ENCODE measurements around the gene DOCK10.

The DOCK10 gene

GRCh38 chr2:224869601-224870233 lies 172.6 kb downstream of the DOCK10 start:
- DNase-seq: no peak

GRCh38 chr2:224865016-224865415 lies 177.3 kb downstream of the DOCK10 start:
- no peak for DNase-seq

- DNase-seq: no peak
These were observed 181.0 kb downstream of the DOCK10 start for GRCh38 chr2:224861266-224861665.

GRCh38 chr2:224860786-224861185 lies 181.5 kb downstream of the DOCK10 start:
- no peak for DNase-seq

GRCh38 chr2:224851811-224852210 lies 190.5 kb downstream of the DOCK10 start:
- DNase-seq: no peak

- no peak for DNase-seq
These were observed 192.2 kb downstream of the DOCK10 start for GRCh38 chr2:224850081-224850480.

GRCh38 chr2:224849264-224849663 lies 193.0 kb downstream of the DOCK10 start:
- no peak for DNase-seq

- peak; percentile 25 for DNase-seq
These were observed 194.1 kb downstream of the DOCK10 start for GRCh38 chr2:224847961-224848850.

- DNase-seq: no peak
These were observed 194.9 kb downstream of the DOCK10 start for GRCh38 chr2:224847381-224847780.

GRCh38 chr2:224846686-224847085 lies 195.6 kb downstream of the DOCK10 start:
- DNase-seq: no peak

GRCh38 chr2:224846161-224846560 lies 196.1 kb downstream of the DOCK10 start:
- DNase-seq: no peak

GRCh38 chr2:224843141-224843540 lies 199.1 kb downstream of the DOCK10 start:
- DNase-seq: no peak

- no peak for DNase-seq
These were observed 200.4 kb downstream of the DOCK10 start for GRCh38 chr2:224841910-224842309.

- DNase-seq: no peak
These were observed 203.9 kb downstream of the DOCK10 start for GRCh38 chr2:224838335-224838734.

- no peak for DNase-seq
These were observed 204.7 kb downstream of the DOCK10 start for GRCh38 chr2:224837558-224837957.

GRCh38 chr2:224837066-224837465 lies 205.2 kb downstream of the DOCK10 start:
- DNase-seq: no peak

- DNase-seq: no peak
These were observed 206.0 kb downstream of the DOCK10 start for GRCh38 chr2:224836263-224836662.

GRCh38 chr2:224835405-224835804 lies 206.9 kb downstream of the DOCK10 start:
- no peak for DNase-seq

GRCh38 chr2:224833986-224834385 lies 208.3 kb downstream of the DOCK10 start:
- no peak for DNase-seq

GRCh38 chr2:224832207-224832606 lies 210.1 kb downstream of the DOCK10 start:
- DNase-seq: no peak

- no peak for DNase-seq
These were observed 210.7 kb downstream of the DOCK10 start for GRCh38 chr2:224831530-224831929.

- no peak for DNase-seq
These were observed 221.8 kb downstream of the DOCK10 start for GRCh38 chr2:224820283-224820991.

GRCh38 chr2:224819075-224819474 lies 223.2 kb downstream of the DOCK10 start:
- DNase-seq: peak; percentile 5

- DNase-seq: no peak
These were observed 224.6 kb downstream of the DOCK10 start for GRCh38 chr2:224817676-224818075.
